IPS-NIHi11 (cell line): Measurements from ENCODE around the gene UGT1A7.
"Not testable (repeated sequence)": the region's sequence is repeated elsewhere in the genome, so short reads cannot be mapped to it uniquely, and the experiment has no call there.

Experiments used
- DNase-seq: peaks from one replicate; pipeline ENCODE4 v3.0.0; 2012; ENCODE audit warnings: mixed read lengths, low spot score

Gene UGT1A7

DNA sequence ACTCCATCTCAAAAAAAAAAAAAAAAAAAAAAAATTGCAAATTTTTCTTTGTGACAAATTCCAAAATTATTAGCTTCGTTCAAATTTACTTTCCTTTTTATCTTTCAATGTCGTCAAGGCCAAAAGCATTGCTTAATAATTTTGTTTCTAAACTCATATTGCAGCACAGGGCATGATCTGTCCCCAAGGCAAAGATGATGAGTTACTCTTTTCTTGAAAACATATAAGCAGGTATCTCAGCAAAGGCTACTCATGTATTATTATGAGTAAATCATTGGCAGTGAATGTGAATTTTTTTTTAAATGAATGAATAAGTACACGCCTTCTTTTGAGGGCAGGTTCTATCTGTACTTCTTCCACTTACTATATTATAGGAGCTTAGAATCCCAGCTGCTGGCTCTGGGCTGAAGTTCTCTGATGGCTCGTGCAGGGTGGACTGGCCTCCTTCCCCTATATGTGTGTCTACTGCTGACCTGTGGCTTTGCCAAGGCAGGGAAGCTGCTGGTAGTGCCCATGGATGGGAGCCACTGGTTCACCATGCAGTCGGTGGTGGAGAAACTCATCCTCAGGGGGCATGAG, at the start of gene UGT1A7:
TSS of gene UGT1A7 (plus strand) at position 381 of the 579 bp plus-strand sequence. CDS start at position 418, 37 bp downstream.
- DNase-seq = no peak

DNA sequence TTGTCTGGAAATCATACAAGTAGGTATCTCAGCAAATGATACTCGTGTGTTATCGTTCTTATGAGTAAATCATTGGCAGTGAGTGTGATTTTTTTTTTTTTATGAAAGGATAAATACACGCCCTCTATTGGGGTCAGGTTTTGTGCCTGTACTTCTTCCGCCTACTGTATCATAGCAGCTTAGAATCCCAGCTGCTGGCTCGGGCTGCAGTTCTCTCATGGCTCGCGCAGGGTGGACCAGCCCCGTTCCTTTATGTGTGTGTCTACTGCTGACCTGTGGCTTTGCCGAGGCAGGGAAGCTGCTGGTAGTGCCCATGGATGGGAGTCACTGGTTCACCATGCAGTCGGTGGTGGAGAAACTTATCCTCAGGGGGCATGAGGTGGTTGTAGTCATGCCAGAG, 45.4 kb upstream of the UGT1A7 start, which contains the start of gene UGT1A10:
TSS of gene UGT1A10 (plus strand) at position 143 of the 400 bp plus-strand sequence. CDS start at position 218, 75 bp downstream.
- not testable (repeated sequence) for DNase-seq

DNA sequence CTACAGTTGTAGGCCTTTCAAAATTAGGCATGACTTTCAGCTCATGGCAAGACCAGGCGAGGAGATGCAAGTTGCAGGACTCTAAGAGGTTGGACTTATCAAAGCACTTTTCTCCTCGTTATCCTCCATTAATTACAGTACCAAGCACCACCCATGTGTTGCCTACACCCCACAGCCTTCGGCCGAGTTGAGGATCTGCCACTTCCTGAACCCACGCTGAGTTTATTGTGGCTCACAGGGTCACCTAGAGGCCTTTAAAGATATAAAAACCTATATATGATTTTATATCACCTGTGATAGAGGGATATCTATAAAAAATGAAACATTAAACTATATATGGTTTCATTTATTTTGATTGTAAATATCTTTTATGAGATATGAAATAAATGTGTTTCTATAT, 42.9 kb upstream of the UGT1A7 start:
- no peak for DNase-seq

DNA sequence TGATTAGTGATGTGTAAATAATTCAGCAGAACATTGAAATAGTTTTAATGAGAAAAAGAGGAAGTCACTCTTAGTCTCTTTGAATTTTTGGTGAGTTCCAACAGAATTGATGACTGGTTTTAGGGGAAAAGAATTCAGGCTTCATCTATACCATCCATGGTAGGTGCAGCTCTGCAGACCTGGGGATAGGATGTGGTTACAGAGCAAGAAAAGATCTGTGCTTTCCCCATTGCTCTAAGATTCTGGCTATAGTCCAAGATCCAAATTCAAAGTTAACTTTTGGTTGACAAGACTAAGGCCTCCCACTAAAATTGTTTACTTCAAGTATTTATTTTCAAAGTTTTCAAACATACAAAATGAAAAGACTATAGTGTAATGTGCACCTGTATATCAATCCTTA, 41.8 kb upstream of the UGT1A7 start:
- DNase-seq = no peak

DNA sequence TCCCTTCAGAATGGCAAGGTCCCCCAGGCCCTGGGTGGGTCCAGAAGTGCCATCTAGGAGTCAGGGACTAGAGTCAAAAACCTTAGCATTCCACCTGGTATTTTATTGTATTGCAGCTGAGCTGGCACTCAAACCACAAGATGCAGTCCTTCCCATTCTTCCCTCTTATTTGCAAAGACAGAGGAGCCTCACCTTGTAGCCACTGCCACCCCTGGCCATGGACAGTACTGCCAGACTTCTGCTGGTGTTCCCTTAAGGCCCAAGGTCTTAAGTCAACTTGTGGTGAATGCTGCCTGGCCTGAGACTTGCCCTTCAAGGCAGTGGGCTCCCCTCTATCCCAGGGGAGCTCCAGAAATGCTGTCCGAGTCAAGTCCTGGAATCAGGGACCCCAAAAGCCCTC, 38.6 kb upstream of the UGT1A7 start:
- peak; percentile 16 for DNase-seq

DNA sequence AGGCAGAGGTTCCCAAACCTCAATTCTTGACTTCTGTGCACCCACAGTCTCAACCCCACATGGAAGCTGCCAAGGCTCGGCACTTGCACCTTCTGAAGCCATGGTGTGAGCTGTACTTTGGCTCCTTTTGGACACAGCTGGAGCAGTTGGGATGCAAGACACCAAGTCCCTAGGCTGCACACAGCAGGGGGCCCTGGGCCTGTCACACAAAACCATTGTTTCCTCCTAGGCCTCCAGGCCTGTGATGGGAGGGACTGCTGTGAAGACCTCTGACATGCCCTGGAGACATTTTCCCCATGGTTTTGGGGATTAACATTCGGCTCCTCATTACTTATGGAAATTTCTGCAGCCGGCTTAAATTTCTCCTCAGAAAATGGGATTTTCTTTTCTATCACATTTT, 35.7 kb upstream of the UGT1A7 start:
- not testable (repeated sequence) for DNase-seq

DNA sequence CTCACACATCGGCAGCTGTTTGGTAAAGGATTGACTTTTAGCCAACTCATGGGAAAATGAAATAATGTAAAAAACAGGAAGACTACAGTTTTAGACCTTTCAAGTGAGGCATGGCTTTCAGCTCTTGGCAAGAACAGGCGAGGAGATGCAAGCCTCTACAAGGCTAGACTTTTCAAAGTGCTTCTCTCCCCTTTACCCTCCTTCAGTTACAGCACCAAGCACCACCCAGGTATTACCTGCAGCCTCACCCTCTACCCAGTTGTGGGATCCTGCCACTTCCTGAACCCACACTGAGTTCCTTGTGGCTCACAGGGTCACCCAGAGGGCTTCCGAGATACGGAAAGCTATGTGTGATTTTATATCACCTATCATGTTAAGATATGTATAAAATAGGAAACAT, 30.7 kb upstream of the UGT1A7 start:
- DNase-seq = no peak

DNA sequence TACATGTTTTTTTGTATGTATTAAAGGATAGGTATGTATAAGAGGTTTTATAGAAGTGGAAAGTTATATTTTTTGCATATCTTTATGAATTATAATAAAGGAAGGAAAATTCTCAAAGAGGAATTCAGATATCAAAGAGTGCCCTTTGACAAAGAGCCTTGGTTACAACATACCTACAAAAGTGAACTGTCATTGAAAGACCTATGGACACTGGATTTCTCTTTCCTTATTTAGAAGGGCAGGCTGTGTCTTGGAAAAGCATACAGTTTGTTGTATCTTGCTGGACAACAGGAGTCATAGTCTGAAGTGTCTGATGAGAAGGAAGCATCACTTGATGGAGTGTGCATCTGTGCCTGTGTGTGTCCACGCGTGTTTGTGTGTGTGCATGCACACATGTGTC, 30.3 kb upstream of the UGT1A7 start:
- no peak for DNase-seq

DNA sequence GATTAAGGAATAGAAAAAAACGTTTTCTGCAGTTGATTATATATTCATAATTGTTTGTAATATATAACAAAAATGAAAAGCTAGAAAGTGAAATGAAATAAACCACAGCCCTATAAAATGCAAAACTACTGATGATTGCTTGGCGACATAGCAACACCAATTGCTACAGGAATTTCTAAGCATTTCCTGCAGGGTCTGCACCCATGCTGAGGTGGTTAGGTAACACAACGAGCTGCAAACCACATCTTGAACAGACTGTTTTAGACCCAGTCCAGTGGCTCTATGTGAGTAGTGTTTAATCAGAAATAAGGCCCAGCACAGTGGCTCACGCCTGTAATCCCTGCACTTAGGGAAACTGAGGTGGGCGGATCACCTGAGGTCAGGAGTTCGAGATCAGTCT, 27.2 kb upstream of the UGT1A7 start:
- DNase-seq = no peak

DNA sequence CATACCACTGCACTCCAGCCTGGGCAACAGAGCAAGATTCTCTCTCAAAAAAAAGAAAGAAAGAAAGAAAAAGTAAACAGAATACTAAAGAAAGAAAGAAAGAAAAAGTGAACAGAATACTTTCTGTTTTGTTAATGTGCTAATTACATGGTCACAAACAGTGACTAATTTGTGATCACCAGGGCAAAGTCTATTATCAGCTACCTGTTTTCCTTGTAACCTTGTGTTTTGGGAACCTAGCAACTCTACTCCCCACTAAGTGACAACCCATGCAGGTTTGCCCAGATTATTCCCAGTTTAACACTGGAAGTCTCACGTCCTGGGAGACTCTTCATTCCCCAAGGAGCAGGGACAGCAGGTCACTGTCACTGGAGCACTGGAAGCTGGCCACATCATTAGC, 26.7 kb upstream of the UGT1A7 start:
- no peak for DNase-seq

DNA sequence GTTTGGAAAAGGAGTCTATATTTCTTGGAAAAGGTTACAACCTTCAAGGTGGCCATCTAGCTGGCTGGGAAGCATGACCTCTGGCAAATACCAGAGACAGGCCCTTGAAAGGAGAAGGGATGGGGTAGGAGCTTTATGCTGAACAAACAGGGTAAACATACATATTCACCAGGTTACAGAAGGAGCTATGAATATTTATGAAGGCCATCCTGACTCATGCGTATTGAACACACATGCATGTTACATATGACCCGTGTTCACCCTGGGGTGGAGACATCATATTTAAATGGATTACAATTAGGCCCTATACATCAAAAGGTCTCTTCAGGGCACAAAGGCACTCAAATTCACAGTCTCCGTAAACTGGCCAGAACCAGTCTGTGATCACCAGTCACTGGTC, 25.8 kb upstream of the UGT1A7 start:
- not testable (repeated sequence) for DNase-seq

DNA sequence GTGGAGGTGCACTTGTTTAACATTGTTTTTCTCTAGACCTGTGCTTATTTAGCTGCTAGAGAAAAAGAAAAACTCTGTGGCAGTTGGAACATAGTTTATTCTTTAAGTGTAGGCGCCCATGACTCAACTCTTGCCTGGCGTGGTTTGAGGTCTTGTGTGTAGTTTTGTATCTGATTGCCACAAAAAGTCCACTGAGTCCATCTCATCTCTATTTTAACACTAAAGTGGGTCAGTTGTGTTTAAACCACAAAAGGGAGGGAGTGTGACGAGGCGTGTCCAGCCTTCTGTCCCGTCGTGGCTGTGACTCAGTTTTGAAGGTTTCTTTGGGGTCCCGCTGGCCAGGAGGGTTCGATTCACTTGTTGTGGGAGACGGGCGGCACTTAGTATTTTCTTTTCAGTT, 25.3 kb upstream of the UGT1A7 start:
- no peak for DNase-seq

DNA sequence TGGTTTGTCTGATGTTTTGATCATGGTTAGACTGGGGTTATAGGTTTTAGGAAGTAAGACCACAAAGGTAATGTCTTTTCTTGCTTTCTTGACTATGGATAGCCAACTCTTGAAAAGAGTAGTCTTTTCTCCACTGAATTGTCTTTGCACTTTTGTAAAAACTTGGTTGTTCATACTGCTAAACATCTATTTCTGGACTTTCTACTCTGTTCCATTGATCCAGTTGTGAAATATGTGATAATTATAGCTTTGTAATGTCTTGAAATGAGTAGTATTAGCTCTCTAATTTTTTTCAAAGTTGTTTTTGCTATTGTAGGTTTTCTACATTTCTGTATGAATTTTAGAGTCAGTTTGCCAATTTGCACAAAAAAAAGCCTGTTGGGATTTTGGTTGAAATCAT, 23.1 kb upstream of the UGT1A7 start:
- DNase-seq = no peak

DNA sequence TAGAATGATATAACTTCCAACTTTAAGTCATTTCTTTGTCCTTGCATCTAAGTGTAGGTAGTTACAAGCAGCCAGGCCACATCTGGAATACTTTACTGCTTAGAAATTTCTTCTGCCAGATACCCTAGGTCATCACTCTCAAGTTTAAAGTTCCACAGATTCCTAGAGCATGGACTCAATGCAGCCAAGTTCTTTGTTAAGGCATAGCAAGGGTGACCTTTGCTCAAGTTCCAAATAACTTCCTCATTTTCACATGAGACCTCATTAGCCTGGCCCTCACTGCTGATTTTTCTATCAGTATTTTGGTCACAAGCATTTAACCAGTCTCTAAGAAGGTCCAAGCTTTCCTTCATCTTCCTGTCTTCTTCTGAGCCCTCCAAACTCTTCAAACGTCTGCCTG, 17.8 kb upstream of the UGT1A7 start:
- DNase-seq = no peak

DNA sequence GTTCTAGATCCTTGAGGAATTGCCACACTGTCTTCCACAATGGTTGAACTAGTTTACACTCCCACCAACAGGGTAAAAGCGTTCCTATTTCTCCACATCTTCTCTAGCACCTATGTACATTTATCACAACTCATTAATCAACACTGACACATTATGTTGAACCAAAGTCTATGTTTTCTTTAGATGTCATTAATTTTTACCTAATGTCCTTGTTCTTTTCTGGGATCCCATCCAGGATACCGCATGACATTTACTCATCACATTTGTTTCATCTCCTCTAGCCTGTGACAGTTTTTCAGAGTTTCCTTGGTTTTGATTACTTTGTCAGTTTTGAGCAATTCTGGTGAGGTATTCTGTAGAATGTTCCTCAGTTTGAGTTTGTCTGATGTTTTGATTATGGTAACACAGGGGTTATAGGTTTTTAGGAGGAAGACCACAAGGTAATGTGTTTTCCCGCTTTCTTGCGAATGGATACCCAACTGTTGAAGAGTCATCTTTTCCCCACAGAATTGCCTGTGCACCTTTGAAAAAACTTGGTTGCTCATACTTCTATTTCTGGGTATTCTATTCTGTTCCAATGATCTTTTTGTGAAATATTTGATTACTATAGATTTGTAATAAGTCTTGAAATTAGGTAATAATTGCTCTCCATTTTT, 13.0 kb upstream of the UGT1A7 start:
- no peak for DNase-seq

DNA sequence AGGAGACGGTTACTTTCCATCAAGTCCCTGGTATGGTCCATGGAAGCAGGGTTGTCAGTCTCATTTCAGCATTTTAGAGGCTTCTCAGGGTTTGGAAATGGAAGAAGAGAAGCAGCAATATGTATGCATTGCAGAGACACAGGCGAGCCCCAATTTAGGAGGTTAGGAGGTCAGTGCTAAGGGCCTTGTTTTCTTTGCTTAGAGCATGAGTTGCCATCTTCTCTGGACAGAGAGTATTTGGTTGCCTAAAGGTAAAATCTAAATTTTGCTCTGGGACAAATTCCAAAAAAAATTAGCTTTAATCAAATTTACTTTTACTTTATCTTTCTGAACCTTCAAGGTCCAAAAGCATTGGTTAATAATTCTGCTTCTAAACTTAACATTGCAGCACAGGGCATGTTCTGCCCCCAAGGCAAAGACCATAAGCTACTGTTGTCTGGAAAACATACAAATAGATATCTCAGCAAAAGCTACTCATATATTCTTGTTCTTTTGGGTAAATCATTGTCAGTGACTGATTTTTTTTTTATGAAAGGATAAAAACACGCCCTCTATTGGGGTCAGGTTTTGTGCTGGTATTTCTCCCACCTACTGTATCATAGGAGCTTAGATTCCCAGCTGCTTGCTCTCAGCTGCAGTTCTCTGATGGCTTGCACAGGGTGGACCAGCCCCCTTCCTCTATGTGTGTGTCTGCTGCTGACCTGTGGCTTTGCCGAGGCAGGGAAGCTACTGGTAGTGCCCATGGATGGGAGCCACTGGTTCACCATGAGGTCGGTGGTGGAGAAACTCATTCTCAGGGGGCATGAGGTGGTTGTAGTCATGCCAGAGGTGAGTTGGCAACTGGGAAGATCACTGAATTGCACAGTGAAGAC, 10.2 kb upstream of the UGT1A7 start, which contains the start of gene UGT1A9:
TSS of gene UGT1A9 (plus strand) at position 609 of the 872 bp plus-strand sequence. CDS start at position 646, 37 bp downstream.
- no peak for DNase-seq

DNA sequence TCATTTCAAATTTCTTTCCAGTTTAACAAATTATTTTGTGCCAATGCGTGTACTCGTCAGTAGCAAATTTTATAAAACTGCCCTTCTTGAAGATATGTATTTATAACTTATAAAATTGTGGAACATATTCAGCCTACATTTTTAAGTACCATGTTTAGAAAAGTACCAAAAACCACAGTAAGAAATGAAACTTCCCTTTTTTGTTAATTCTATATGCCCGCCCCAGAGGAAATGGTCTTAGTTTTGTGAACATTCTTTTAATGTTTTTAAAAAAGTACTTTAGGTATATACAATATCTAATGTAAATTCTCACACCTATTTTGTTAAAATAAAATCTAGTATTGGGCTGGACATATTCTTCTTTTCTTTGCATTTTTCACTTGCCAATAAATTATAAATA, 8.8 kb upstream of the UGT1A7 start:
- DNase-seq = no peak

DNA sequence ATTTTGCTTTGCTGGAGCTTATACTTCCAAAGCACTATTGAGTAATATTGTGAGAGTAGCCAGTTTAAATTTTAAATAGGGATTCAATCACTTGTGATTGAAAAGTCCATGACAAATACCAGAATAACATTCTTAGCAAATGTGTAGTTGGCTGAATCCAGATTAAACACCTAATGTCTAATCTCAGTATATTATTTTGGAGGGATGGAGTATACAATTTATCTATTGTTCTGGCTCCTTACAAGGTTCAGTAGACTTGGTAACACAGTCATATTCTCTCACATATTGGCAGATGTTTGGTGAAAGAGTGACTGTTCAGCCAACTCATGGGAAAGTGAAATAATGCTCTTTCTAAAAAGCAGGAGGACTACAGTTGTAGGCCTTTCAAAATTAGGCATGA, 7.8 kb upstream of the UGT1A7 start:
- no peak for DNase-seq

DNA sequence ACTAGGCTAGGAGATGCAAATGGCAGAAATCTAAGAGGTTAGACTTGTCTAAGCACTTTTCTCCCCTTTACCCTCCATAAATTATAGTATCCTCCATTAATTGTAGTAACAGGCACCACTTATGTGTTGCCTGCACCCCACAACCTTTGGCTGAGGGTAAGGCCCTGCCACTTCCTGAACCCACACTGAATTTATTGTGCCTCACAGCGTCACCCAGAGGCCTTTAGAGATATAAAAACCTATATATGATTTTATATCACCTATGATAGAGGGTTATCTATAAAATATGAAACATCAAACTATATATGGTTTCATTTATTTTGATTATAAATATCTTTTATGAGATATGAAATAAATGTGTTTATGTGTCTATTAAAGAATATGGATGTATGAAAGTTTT, 7.4 kb upstream of the UGT1A7 start:
- DNase-seq = no peak

DNA sequence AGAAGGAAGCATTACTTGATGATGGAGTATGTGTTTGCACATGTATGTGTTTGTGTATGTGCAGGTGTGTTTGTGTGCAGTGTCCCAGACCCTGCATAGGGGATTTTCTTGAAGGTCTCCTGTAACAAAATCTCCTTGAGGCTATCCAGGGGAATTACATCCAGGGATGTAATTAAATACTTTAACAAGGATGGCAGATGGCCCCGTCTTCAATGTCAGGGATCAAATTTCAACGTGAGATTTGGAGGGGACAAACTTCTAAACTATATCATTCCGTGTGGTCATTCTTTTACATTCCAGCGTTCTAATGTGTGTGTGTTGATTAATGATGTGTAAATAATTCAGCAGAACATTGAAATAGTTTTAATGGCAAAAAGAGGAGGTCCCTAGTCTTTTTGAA, 6.7 kb upstream of the UGT1A7 start:
- peak; percentile 19 for DNase-seq

DNA sequence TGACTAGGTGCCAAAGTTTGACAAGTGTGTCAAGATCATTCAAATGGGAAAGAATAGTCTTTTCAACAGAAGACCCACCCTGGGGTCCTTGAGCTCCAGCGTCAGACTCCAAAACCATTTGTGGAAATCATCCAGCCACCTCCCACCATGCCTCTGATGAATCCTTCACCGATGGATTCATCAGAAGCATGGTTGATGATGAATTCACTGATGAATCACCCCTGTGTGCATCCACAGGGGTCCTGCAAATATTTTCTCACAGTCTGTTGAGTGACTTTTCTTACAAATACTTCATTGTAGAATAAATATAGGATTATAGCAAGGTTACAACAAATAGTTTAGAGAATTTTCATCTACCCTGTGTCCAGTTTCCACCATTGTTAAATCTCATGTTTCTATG, 5.7 kb upstream of the UGT1A7 start:
- DNase-seq = no peak

DNA sequence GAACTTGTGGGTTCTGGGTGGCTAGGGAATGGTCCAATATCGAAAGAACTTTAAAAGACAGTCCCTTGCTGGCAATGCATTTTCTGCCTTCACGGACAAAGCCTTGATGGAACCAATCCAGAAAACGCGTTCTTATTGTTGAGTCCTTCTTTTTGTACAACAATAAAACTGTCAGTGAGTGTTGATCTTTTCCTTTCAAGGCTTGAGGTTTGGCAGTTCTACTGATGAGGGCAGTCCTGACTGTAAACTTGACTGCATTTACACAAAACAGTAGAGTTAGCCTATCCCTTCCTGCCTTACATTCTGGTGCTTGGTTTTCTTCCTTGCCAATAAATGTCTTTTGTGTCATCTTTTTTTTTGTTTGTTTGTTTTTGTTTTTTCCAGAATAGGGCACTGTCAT, 2.5 kb upstream of the UGT1A7 start:
- no peak for DNase-seq
